OCI-LY1 (cell line): Measurements from ENCODE around the gene TMEM140.

Experiments used
- EZH2 ChIP-seq: fragments of 200-600 bp; sonication (generic), shearing (Covaris generic); IDR thresholded peaks from 2 replicates; pipeline ENCODE4 v1.8.0; 2017; ENCODE audit warnings: borderline replicate concordance, mixed run types, mild to moderate bottlenecking, antibody characterized with exemption, low read length, moderate library complexity, mixed read lengths
- TF ChIP-seq, protein P1 (sequence below): fragments of 200-600 bp; sonication (generic), shearing (Covaris generic); IDR thresholded peaks from 2 replicates; pipeline ENCODE4 v1.5.1; 2017; ENCODE audit warnings: mild to moderate bottlenecking, antibody characterized with exemption, low read length, moderate library complexity, mixed read lengths

DNA sequence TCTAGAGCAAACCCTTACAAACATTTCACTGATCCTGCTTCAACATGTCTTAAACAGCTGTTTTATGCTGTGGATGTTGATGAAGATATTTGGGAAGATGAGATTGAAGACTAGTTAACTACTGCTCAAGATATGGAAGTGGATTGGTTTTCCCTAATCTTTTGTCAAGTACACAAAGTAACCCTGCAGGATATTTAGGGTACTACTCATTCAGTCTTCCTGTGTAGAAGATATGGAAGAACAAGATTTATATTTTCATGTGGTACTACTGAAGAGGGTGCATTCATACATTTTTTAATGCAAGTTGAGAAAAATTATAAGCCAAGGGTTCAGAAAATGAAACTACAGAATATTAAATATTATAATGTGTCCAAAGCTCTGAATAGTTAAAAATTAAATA lies 18.3 kb upstream of the TMEM140 start:
- TF ChIP-seq, protein P1, sequence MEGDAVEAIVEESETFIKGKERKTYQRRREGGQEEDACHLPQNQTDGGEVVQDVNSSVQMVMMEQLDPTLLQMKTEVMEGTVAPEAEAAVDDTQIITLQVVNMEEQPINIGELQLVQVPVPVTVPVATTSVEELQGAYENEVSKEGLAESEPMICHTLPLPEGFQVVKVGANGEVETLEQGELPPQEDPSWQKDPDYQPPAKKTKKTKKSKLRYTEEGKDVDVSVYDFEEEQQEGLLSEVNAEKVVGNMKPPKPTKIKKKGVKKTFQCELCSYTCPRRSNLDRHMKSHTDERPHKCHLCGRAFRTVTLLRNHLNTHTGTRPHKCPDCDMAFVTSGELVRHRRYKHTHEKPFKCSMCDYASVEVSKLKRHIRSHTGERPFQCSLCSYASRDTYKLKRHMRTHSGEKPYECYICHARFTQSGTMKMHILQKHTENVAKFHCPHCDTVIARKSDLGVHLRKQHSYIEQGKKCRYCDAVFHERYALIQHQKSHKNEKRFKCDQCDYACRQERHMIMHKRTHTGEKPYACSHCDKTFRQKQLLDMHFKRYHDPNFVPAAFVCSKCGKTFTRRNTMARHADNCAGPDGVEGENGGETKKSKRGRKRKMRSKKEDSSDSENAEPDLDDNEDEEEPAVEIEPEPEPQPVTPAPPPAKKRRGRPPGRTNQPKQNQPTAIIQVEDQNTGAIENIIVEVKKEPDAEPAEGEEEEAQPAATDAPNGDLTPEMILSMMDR: no peak
- TF ChIP-seq EZH2: no peak
